Stomach smooth muscle (tissue), 2 donors: ENCODE measurements around the gene DUSP22.
"Not testable (repeated sequence)": the region's sequence is repeated elsewhere in the genome, so short reads cannot be mapped to it uniquely, and the experiment has no call there.

Experiments used
- H3K27ac ChIP-seq: one replicate; pipeline ENCODE4 v1.7.0; 2013; ENCODE audit warnings: mild to moderate bottlenecking, low read length, inconsistent platforms
- H3K27me3 ChIP-seq, 2 donors: one replicate each; pipeline ENCODE4 v1.7.0; 2013; ENCODE audit warnings: low read length in 2 of 2; ENCODE audit not compliant: insufficient read depth in 2 of 2, control insufficient read depth in 1 of 2
- H3K36me3 ChIP-seq, 2 donors: one replicate each; pipeline ENCODE4 v1.7.0; 2013; ENCODE audit warnings: low read length in 2 of 2; ENCODE audit not compliant: control insufficient read depth in 2 of 2, insufficient read depth in 2 of 2
- H3K4me1 ChIP-seq: one replicate; pipeline ENCODE4 v1.7.0; 2013; ENCODE audit warnings: low read length; ENCODE audit not compliant: control insufficient read depth, insufficient read depth
- H3K4me3 ChIP-seq, 2 donors: one replicate each; pipeline ENCODE4 v1.7.0; 2013; ENCODE audit warnings: low read length in 2 of 2
- H3K9ac ChIP-seq, 2 donors: one replicate each; pipeline ENCODE4 v1.7.0; 2013; ENCODE audit warnings: low read length in 2 of 2, mild to moderate bottlenecking in 1 of 2
- H3K9me3 ChIP-seq, 2 donors: one replicate each; pipeline ENCODE4 v1.7.0; 2013; ENCODE audit warnings: low read length in 2 of 2; ENCODE audit not compliant: control insufficient read depth in 2 of 2
- donor health status: healthy.
- donor health status: Pancreatic carcinoma.

DUSP22 gene

DNA sequence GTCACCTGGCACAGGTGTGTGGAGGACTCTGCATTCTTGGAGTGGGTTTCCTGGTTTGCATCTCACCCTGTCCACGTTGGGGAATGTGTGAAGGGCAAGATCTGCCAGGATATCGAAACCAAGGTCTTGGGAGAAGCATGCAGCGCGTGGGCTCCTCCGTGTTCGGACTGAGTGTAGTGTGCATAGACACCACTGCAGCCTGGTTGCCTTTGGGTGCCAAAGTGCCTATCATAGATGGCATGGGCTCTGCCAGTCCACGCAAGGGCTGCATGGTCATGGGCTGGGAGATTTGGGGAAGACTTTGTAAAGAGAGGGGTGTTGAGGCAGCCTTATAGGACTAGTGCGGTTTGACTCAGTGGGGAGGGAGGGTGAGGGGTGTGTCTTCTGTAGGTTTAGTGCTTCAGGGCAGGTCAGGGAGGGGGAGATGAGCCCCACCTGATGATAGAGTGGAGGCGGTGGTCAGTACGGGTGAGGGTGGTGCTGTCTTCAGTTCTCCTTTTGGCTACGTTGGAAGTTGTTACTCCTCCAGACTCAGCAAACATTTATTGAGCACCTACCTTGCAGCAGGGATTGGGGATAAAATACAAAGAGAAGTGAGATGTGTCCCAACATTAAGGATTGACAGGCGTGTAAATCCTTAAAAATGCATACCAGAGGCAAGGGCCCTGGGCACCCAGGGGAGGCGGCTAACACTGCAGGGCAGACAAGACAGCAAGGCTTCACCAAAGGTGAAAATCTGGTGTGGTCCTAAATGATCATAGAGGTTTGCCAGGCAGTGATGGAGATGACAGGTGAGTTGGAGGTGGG is 28.3 kb downstream of the DUSP22 start:
- Histone ChIP-seq H3K9ac (no peak overlapping the region), H3K9me3 (no peaks in the 10 kb centered on the region), H3K27ac (no peak overlapping the region)

DNA sequence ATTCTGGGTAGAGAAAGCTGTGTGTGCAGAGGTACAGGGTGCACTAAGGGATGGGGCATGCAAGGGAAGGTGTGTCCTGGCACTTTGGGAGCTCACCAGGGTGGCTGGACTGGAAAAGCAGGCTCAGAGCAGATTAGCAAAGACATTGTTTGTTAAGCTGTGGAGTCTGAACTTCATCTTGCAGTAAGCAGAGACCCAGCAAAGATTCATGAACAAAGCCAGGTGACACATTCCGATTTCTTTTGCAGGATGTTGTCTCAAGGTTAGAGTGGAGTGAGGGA is 28.8 kb downstream of the DUSP22 start:
- Histone ChIP-seq H3K36me3 (no peaks in the 10 kb centered on the region), H3K9me3 (no peaks in the 10 kb centered on the region), H3K4me1 (peaks cover 8% of the 10 kb centered on the region)

More for the DNA sequence above, 28.3 kb downstream of the DUSP22 start:
- peaks cover 8% of the 10 kb centered on the region for H3K4me1 ChIP-seq
- no peaks in the 10 kb centered on the region for H3K27me3 ChIP-seq
- H3K36me3 ChIP-seq: peaks cover 0 to under 1% of the 10 kb centered on the region in 2 donors
- H3K4me3 ChIP-seq: no peak overlapping the region

DNA sequence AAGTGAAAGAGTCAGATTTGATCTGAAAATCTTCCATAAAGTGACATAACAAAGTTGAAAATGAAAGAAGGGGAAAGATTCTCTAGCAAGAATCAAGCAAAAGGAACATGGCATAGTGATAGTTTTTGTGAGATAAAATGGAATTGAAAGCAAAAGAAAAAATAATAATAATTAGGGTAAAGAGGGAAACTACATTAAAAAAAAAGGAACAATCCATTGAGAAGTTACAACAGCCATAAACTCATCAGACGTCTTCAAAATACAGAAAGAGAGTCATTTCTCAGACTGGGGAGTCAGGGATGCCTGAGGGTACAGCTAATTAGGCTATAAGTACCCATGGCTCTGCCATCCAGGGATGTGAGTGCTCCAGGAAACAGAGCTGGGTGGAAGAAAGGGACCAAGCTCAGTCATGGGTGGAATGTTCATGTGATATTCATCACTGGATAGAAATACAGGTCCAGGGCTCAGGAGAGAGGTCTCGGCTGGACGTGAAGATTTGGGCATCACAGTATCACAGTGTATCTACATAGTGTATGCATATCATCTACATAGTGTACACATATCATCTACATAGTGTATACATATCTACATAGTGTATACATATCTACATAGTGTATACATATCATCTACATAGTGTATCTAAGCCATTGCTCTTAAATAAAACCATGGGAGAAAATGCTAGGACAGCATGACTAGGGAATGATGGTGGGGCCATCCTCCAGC is 29.4 kb downstream of the DUSP22 start:
- Histone ChIP-seq H3K4me1 (peaks cover 8% of the 10 kb centered on the region), H3K9ac (no peak overlapping the region), H3K9me3 (no peaks in the 10 kb centered on the region), H3K4me3 (no peak overlapping the region), H3K27ac (no peak overlapping the region), H3K27me3 (no peaks in the 10 kb centered on the region), H3K36me3 (no peaks in the 10 kb centered on the region)

More for the DNA sequence above, 28.8 kb downstream of the DUSP22 start:
- Histone ChIP-seq H3K27me3 (no peaks in the 10 kb centered on the region), H3K9ac (no peak overlapping the region), H3K27ac (no peak overlapping the region), H3K4me3 (no peak overlapping the region)

DNA sequence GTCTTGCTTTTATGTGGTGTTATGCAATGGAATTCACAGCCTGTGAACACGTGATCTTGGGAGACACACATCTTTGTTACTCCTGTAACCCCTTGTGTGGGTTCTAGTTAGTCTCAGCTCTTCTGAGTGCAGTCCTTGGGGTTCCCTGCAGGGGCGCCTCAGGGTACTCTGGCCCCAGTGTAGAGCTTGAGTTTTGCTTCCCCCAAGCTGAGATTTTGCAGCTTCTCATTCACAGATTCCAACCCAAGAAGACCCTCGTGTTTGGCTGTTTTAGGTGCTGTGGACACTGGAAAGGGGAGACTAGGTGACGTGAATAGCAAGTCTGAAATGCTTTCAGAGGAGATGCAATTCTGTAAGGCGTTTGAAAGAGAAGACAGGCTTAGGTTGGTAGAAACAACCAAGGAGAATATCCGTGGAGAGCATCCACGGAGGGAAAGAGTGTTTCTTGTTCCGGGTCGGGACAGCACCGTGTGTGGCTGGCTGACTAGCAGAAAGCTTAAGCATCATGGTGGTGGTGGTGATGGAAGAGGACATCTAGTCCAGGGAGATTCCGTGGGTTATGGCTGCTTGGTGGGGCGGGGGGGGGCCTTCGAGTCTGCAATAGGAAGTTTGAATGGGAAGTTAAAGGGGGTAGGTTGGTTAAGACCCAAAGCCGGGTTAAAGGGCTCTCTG is 30.1 kb downstream of the DUSP22 start:
- Histone ChIP-seq H3K4me3 (no peak overlapping the region), H3K36me3 (no peaks in the 10 kb centered on the region), H3K27ac (no peak overlapping the region), H3K9ac (no peak overlapping the region), H3K4me1 (peaks cover 10% of the 10 kb centered on the region), H3K27me3 (no peaks in the 10 kb centered on the region), H3K9me3 (no peaks in the 10 kb centered on the region)

DNA sequence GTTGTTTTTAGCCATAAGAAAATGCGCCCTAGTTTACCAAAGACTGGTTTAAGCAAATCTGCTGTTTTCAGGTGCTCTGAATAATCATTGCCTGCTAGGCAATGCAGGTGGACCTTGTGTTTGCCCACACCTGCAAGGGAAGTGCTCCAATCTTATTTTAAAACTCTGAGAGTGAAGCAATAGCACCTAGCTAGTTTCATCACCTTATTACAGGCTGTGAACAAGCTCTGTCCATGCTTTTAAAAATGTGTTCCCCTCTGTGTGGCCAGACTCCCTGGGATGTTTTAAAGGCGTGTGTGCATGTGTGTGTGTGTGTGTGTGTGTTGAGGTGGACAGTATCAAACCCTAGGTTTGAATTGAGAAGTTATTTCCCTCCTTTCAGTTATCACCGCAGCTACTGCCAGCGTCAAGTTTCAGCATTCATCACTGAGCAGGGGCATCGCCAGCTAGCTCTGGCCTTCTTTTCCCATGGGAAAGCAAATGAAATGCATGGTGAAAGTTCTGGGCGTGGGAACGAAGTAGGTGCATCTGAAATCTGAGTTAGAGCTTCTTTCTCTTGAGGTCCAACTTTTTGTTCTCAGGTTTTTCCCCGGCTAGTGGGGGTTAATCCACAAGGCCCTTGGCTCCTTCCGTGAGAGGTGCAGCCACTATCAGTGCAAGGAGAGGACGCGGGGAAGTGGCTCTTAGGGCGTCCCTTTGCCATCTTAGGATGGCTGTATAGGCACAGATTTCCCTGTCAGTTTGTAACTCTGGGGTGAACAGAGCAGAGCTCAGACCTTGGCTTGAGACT is 30.8 kb downstream of the DUSP22 start:
- Histone ChIP-seq H3K36me3 (no peaks in the 10 kb centered on the region), H3K4me1 (peaks cover 14% of the 10 kb centered on the region), H3K27me3 (no peaks in the 10 kb centered on the region), H3K9me3 (no peaks in the 10 kb centered on the region), H3K4me3 (no peak overlapping the region), H3K9ac (no peak overlapping the region), H3K27ac (no peak overlapping the region)

DNA sequence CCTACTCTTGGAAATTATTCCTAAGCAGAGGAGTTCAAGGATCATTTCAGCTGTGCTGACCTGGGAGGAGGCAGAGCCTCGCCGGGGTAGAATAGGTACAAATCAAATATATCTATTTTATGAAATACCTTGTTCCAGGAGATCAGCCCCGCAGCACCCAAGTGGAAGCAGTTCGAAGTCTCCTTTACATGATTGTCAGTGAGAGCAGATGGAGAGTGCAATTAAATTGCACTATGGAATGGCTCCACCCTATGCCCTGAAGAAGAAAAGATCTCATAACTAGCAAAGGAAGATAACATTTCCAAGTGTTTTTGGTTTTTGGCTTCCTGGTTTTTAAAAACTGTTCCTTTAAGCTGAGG is 31.4 kb downstream of the DUSP22 start:
- H3K9me3 ChIP-seq: no peaks in the 10 kb centered on the region
- H3K36me3 ChIP-seq: no peaks in the 10 kb centered on the region
- H3K27me3 ChIP-seq: no peaks in the 10 kb centered on the region
- H3K9ac ChIP-seq: no peak overlapping the region
- H3K4me1 ChIP-seq: peaks cover 17% of the 10 kb centered on the region
- no peak overlapping the region for H3K4me3 ChIP-seq
- H3K27ac ChIP-seq: no peak overlapping the region

DNA sequence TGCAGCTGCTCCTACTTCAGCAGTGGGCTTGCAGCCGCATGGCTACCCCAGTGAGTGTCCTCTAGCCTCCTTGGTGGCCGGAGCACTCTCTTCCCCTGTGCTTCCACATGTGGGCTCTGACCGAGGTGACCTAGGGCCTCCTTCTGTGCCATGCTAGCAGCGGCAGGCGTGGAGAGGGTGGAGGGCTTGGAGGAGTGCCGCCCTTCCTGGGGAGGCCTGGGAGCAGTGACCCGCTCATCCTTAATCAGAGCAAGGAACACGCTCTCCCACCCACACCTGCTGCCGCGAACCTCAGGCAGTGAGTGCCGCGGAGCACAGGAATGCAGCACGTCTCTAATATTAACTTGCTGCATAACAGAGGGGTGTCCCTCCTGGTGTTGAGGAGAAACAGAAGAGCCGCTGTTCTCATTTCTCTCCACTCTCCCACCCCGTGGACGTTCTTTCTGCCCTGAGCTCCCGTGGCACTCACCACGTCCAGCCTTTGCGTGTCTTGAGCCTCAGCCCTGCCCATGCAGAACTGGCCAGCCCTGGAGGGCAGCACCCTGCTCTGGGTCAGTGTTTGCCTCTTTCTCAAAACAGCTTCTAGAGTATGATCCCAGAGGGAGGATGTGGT is 31.9 kb downstream of the DUSP22 start:
- Histone ChIP-seq H3K27me3 (no peaks in the 10 kb centered on the region), H3K9ac (no peak overlapping the region), H3K4me1 (peaks cover 17% of the 10 kb centered on the region), H3K27ac (no peak overlapping the region), H3K9me3 (no peaks in the 10 kb centered on the region), H3K4me3 (no peak overlapping the region), H3K36me3 (no peaks in the 10 kb centered on the region)

DNA sequence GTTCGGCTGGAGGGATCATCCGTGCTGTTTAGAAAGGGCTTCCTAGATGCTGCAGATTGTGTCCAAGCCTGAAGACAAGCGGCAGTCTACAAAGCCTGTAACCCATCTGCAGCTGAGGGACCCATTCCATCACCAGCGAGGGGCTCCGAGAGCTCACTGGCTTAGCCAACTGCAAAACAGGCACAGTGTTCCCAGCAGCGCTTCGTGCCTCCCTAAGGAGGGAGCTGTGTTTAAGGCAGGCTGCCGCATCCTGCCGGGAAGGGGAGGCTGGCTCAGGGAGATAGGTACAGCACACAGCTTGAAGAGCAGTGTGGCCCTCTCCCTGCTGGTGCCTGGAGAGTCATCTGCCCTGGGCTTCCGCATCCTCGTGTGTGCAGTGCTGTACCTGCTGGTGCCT is 32.4 kb downstream of the DUSP22 start:
- Histone ChIP-seq H3K9me3 (no peaks in the 10 kb centered on the region), H3K36me3 (no peaks in the 10 kb centered on the region), H3K27ac (no peak overlapping the region), H3K9ac (no peak overlapping the region), H3K4me3 (no peak overlapping the region), H3K27me3 (no peaks in the 10 kb centered on the region), H3K4me1 (peaks cover 17% of the 10 kb centered on the region)

DNA sequence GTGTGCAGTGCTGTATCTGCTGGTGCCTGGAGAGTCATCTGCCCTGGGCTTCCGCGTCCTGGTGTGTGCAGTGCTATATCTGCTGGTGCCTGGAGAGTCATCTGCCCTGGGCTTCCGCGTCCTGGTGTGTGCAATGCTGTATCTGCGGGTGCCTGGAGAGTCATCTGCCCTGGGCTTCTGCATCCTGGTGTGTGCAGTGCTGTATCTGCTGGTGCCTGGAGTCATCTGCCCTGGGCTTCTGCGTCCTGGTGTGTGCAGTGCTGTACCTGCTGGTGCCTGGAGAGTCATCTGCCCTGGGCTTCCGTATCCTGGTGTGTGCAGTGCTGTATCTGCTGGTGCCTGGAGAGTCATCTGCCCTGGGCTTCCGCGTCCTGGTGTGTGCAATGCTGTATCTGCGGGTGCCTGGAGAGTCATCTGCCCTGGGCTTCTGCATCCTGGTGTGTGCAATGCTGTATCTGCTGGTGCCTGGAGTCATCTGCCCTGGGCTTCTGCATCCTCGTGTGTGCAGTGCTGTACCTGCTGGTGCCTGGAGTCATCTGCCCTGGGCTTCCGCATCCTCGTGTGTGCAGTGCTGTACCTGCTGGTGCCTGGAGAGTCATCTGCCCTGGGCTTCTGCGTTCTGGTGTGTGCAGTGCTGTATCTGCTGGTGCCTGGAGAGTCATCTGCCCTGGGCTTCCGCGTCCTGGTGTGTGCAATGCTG is 33.0 kb downstream of the DUSP22 start:
- not testable (repeated sequence) for H3K9ac ChIP-seq, H3K36me3 ChIP-seq, H3K27me3 ChIP-seq, H3K9me3 ChIP-seq, H3K27ac ChIP-seq, H3K4me3 ChIP-seq
- peaks cover 17% of the 10 kb centered on the region for H3K4me1 ChIP-seq

DNA sequence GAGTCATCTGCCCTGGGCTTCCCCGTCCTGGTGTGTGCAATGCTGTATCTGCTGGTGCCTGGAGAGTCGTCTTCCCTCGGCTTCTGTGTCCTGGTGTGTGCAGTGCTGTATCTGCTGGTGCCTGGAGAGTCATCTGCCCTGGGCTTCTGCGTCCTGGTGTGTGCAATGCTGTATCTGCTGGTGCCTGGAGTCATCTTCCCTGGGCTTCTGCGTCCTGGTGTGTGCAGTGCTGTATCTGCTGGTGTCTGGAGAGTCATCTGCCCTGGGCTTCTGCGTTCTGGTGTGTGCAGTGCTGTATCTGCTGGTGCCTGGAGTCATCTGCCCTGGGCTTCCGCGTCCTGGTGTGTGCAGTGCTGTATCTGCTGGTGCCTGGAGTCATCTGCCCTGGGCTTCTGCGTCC is 33.8 kb downstream of the DUSP22 start:
- not testable (repeated sequence) for H3K9ac ChIP-seq, H3K4me3 ChIP-seq, H3K27me3 ChIP-seq, H3K27ac ChIP-seq, H3K36me3 ChIP-seq, H3K9me3 ChIP-seq
- H3K4me1 ChIP-seq: peaks cover 17% of the 10 kb centered on the region
